ENCODE data around the gene AURKB. TPM values are rescaled to one million over a fixed set of nuclear protein-coding genes. Genes with fewer than 3 reads are reported as not detected.

Gene AURKB
- total RNA-seq, 2 experiments from 2014 or later = 0.56 to 1.4 TPM

- Mint-ChIP-seq H3K4me3 (peak overlapping the region; percentile 91), H3K27me3 (no peaks in the 10 kb centered on the region), H3K4me1 (ENCODE audit: low read depth) (peaks cover 57% of the 10 kb centered on the region), H3K36me3 (ENCODE audit: low read depth) (peaks cover 34% of the 10 kb centered on the region), H3K9me3 (no peaks in the 10 kb centered on the region), H3K27ac (no peak overlapping the region)
- intact Hi-C loops (cut with DNase I, micrococcal nuclease) = loop anchor here (1.0 to 5.0 kb wide), 3 partner anchors 9 to 42 kb away; partner anchors contain the start of gene HES7 (in 1 of the 2)
- Histone ChIP-seq H3K36me3 (ENCODE audit: insufficient read depth, low read length) (peaks cover 25% of the 10 kb centered on the region), H3K4me3 (ENCODE audit: low read length) (peak overlapping the region; percentile 65), H3K27me3 (ENCODE audit: control insufficient read depth in 1 of 2, insufficient read depth in 2 of 2, low read length in 2 of 2) (no peaks in the 10 kb centered on the region), H3K9me3 (ENCODE audit: control insufficient read depth in 1 of 2, insufficient read depth in 1 of 2, low read length in 2 of 2) (no peaks in the 10 kb centered on the region), H3K4me1 (ENCODE audit: insufficient read depth, low read length) (peaks cover 61% of the 10 kb centered on the region), H3K27ac (ENCODE audit: low read depth in 1 of 2, low read length in 2 of 2) (peak overlapping the region; percentile 94)
- peak; percentile 63 for ATAC-seq (ENCODE audit: poor library complexity)
- peak in 13 of 14 experiments; percentile 51 to 97 (median 73) for DNase-seq
- POLR2A ChIA-PET = interaction anchor here (0.8 to 16.4 kb wide), 15 partner anchors 10 to 329 kb away, joined by 3 to 419 read pairs (median 16); partner anchors contain the start of genes AURKB, BORCS6, CTC1 and NAA38
- TF ChIP-seq CTCF (IDR thresholded peaks at IDR 0.05) = no peak
- CTCF ChIA-PET = interaction anchor here (0.9 to 1.4 kb wide), 2 partner anchors 13 to 26 kb away, joined by 4 to 5 read pairs; no protein-coding TSS in a partner anchor
These were observed 46.2 kb downstream of the AURKB start for GRCh38 chr17:8163978-8164814.

GRCh38 chr17:8162997-8163977 is 47.1 kb downstream of the AURKB start:
- ChIA-PET CTCF (interaction anchor here (0.9 to 1.4 kb wide), 2 partner anchors 12 to 26 kb away, joined by 4 to 5 read pairs; no protein-coding TSS in a partner anchor), POLR2A (interaction anchor here (0.8 to 16.4 kb wide), 16 partner anchors 9 to 306 kb away, joined by 3 to 419 read pairs (median 16); partner anchors contain the start of genes AURKB, BORCS6, CTC1 and NAA38)
- H3K36me3 ChIP-seq (ENCODE audit: insufficient read depth, low read length) = peaks cover 31% of the 10 kb centered on the region
- Mint-ChIP-seq H3K4me3 (peak overlapping the region; percentile 91), H3K27me3 (no peaks in the 10 kb centered on the region), H3K36me3 (ENCODE audit: low read depth) (peaks cover 43% of the 10 kb centered on the region), H3K9me3 (no peaks in the 10 kb centered on the region), H3K4me1 (ENCODE audit: low read depth) (peaks cover 66% of the 10 kb centered on the region), H3K27ac (no peak overlapping the region)
- peak in 4 of 14 experiments; percentile 14 to 55 (median 34) for DNase-seq
- intact Hi-C loops (cut with DNase I, micrococcal nuclease) = loop anchor here in 1 of 2 experiments (5.0 kb wide), 1 partner anchor 41 kb away; the partner anchor contains the start of gene HES7
- H3K4me3 ChIP-seq (ENCODE audit: low read length) = peak overlapping the region; percentile 65
- TF ChIP-seq CTCF (IDR thresholded peaks at IDR 0.05) = no peak
- H3K27me3 ChIP-seq (ENCODE audit: control insufficient read depth in 1 of 2, insufficient read depth in 2 of 2, low read length in 2 of 2) = no peaks in the 10 kb centered on the region
- peak overlapping the region; percentile 94 for H3K27ac ChIP-seq (ENCODE audit: low read depth in 1 of 2, low read length in 2 of 2)
- peak; percentile 8 for ATAC-seq (ENCODE audit: poor library complexity)
- no peaks in the 10 kb centered on the region for H3K9me3 ChIP-seq (ENCODE audit: control insufficient read depth in 1 of 2, insufficient read depth in 1 of 2, low read length in 2 of 2)
- peaks cover 69% of the 10 kb centered on the region for H3K4me1 ChIP-seq (ENCODE audit: insufficient read depth, low read length)

Data from CD4-positive, alpha-beta T cell (primary cell).